Measurements from ENCODE around the gene ALDH3A1. TPM values are rescaled to one million over a fixed set of nuclear protein-coding genes. Genes with fewer than 3 reads are reported as not detected.

Gene ALDH3A1
- total RNA-seq, 4 donors from 2014 or later, result 0.17 to 1.9 (median 0.42) TPM; not detected in 1

- 81% methylated on average over 17 of the region's 17 CpGs for WGBS
- no peaks in the 10 kb centered on the region for H3K9me3 ChIP-seq
- no peak overlapping the region for H3K4me3 ChIP-seq
- peaks cover 6 to 24% (median 8%) of the 10 kb centered on the region in 4 donors for H3K4me1 ChIP-seq
- no peaks in the 10 kb centered on the region for H3K36me3 ChIP-seq
- TF ChIP-seq POLR2AphosphoS5 (IDR thresholded peaks at IDR 0.05), result no peak
- intact Hi-C loops (cut with DNase I), result no loop called here
- peak overlapping the region in 1 of 4 donors; percentile 39 for H3K27ac ChIP-seq (replicated peaks in 1 of 4)
- no peaks in the 10 kb centered on the region for H3K27me3 ChIP-seq
- peak; percentile 77 for DNase-seq (ENCODE audit: extremely low spot score)
Observed at GRCh38 chr17:19703828-19704613, 44.1 kb downstream of the ALDH3A1 start.

- Histone ChIP-seq H3K4me1 (peaks cover 6 to 24% (median 8%) of the 10 kb centered on the region in 4 donors), H3K9me3 (no peaks in the 10 kb centered on the region), H3K36me3 (no peaks in the 10 kb centered on the region), H3K27ac (replicated peaks in 1 of 4) (peak overlapping the region in 2 of 4 donors; percentile 31 to 39), H3K27me3 (no peaks in the 10 kb centered on the region), H3K4me3 (no peak overlapping the region)
- intact Hi-C loops (cut with DNase I), result no loop called here
- WGBS, result 67% methylated on average over 1 of the region's 10 CpGs
- TF ChIP-seq POLR2A (IDR thresholded peaks at IDR 0.05; ENCODE audit: low read depth) (no peak), CTCF (IDR thresholded peaks at IDR 0.05) (no peak)
- peak; percentile 90 for DNase-seq (ENCODE audit: extremely low spot score)
Observed at GRCh38 chr17:19703106-19703827, 44.8 kb downstream of the ALDH3A1 start.

- intact Hi-C loops (cut with DNase I), result no loop called here
- Histone ChIP-seq H3K9me3 (no peaks in the 10 kb centered on the region), H3K27me3 (no peaks in the 10 kb centered on the region), H3K4me3 (no peak overlapping the region), H3K4me1 (peaks cover 6 to 24% (median 8%) of the 10 kb centered on the region in 4 donors), H3K36me3 (no peaks in the 10 kb centered on the region), H3K27ac (replicated peaks in 1 of 4) (no peak overlapping the region)
- no peak for DNase-seq (ENCODE audit: extremely low spot score)
- WGBS, result 83% methylated on average over 4 of the region's 4 CpGs
- no peak for TF ChIP-seq EP300 (IDR thresholded peaks at IDR 0.05)
- no peak for TF ChIP-seq POLR2A (IDR thresholded peaks at IDR 0.05; ENCODE audit: low read depth)
- TF ChIP-seq CTCF (IDR thresholded peaks at IDR 0.05), result no peak
- TF ChIP-seq POLR2AphosphoS5 (IDR thresholded peaks at IDR 0.05), result no peak
Observed at GRCh38 chr17:19702217-19702641, 45.9 kb downstream of the ALDH3A1 start.

Other genes with a start within 250 kb of the ALDH3A1 start
- gene SLC47A1, start 214.4 kb downstream of the ALDH3A1 start, total RNA-seq, result 1 to 10 TPM in 1 of 4 donors, under 1 TPM in 1, not detected in 2; 0.17 to 1.8 TPM
- gene ALDH3A2, start 99.5 kb downstream of the ALDH3A1 start, total RNA-seq, result 100 to 1,000 TPM; 104 to 182 (median 115) TPM
- gene SLC47A2, start 31.7 kb downstream of the ALDH3A1 start, total RNA-seq, result not detected
- gene ULK2, start 119.6 kb upstream of the ALDH3A1 start, total RNA-seq, result 10 to 100 TPM; 27.8 to 59.0 (median 43.1) TPM
- gene AKAP10, start 229.5 kb upstream of the ALDH3A1 start, total RNA-seq, result 10 to 100 TPM; 19.5 to 27.2 (median 23.2) TPM

All from esophagus muscularis mucosa (tissue), 4 donors.